ENCODE results near the gene OSBPL2.

OSBPL2 gene

DNA sequence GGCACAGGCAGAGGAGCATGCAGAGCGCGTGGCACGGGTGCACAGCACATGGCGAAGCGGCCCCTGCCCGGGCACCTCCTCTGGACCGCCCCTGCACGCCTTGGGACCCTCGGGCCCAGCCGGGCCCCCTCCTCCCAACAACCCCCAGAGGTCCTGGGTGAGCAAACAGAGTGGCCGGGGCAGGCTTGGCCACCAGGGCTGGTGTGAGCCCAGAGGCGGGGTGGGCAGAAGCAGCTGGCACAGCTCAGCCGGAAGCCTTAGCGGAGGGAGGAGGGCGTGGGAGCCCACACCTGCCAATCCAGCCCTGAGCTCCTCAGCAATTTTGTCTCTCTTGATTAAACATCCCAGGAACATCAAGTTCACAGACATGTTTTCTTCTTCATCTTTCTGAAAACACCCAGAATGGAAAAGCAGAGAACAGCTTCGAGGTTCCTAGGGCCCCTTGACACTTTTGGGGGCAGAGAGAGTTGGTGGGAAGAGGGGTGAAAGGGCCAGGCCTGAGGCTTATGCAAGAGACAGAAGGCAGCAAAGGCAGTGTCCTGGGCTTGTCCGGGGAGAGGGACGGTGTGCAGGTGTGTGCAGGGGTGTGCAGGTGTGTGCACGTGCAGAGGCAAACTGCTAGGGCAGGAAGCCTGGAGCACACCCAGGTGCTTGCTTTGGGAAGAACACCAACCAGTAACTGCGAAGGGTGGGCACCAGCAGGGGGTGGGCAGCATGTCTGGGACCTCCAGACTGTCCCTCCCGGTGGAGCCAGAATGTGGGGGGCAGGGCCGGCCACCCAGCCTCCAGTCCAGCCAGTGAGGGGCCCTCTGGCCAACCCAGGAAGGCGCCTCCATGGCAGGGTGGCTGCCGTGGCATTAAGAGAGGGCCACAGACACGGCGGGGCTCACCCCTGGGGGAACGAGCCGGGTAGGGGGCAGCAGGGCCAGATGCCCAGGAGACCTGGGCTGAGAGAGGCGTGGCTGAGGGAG lies 23.0 kb upstream of the OSBPL2 start:
- DNase-seq = no peak
- H3K4me1 Mint-ChIP-seq = peaks cover 8% of the 10 kb centered on the region
- no peak overlapping the region for H3K4me3 Mint-ChIP-seq
- ATAC-seq = no peak
- no peaks in the 10 kb centered on the region for H3K9me3 Mint-ChIP-seq
- peaks cover 65% of the 10 kb centered on the region for H3K27me3 Mint-ChIP-seq
- no peak overlapping the region for H3K27ac Mint-ChIP-seq

DNA sequence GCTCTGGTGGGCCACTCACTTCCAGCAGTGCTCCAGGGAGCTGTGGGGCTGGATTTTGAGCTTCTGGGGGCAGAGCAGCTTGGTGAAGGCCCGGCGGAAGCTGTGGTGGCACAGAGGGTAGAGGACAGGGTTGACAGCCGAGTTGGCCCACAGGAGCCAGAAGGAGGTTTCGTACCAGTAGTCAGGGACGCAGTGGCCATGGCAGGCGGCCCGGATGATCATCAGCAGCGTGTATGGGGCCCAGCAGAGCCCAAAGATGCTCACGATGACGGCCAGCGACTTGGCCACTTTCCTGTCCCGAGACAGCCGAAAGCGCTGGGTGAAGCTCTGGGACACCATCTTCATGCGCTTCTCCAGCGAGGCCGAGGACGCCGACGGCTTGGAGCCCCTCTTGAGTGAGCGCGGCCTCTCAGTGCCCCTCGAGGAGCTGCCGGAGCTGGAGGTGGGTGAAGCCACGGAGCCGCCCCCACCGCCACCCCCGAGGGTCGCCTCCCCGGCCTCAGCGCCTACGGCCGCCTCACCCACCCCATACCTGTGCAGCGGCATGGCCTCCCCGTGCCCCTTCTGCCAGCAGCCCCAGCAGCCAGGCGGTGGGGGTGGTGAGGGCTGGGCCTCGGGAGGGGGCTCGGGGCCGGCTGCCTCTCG lies 22.2 kb upstream of the OSBPL2 start:
- peaks cover 73% of the 10 kb centered on the region for H3K27me3 Mint-ChIP-seq
- peaks cover 15% of the 10 kb centered on the region for H3K4me1 Mint-ChIP-seq
- ATAC-seq (peak; percentile 27), DNase-seq (no peak)
- no peaks in the 10 kb centered on the region for H3K9me3 Mint-ChIP-seq
- H3K4me3 Mint-ChIP-seq = no peak overlapping the region
- peak overlapping the region in 1 of 2 donors; percentile 33 for H3K27ac Mint-ChIP-seq

DNA sequence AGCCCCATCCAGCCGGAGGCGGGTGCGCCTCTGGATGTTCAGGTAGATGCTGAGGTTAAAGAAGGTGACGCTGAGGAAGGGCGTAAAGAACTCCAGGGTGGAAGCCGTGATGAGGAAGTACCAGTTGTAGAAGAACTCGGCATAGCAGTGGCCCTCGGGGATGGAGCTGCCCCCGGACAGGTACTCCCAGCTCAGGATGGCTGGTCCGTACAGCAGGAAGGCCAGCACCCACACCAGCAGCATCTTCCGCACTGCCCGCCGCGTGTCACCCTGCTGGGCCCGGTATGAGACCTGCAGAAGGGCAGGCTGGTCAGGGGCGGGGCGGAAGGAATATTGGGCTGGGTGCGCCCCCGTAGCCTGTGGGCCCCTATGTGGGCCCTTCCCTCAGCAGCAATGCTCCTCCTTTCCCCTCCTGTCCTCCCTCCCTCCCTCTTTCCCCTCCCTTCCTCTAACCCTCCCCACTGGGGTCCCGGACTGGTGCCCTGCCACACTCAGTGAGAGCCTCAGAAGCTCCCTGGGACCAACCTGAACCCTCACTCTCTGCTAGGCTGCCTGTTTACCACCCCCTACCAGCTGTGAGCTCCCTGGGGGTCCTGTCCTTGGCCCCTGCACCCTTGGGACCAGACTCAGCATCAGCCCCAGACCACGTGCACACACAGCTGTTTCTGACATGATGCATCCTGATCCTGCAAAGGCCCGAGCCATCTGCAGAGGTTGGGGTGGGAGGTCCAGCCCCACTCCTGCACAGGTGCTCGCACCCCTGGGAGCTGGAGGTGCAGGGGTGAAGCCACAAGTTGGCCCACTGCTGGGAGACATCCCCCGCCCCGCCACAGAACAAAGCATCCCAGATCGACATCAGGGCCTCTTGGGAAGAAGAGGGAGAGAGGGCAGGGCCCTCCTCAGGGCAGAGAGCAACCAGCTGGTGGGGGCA lies 21.4 kb upstream of the OSBPL2 start:
- H3K9me3 Mint-ChIP-seq = no peaks in the 10 kb centered on the region
- no peak overlapping the region for H3K4me3 Mint-ChIP-seq
- no peak for ATAC-seq
- peaks cover 17% of the 10 kb centered on the region for H3K4me1 Mint-ChIP-seq
- peaks cover 79% of the 10 kb centered on the region for H3K27me3 Mint-ChIP-seq
- no peak for DNase-seq
- no peak overlapping the region for H3K27ac Mint-ChIP-seq

DNA sequence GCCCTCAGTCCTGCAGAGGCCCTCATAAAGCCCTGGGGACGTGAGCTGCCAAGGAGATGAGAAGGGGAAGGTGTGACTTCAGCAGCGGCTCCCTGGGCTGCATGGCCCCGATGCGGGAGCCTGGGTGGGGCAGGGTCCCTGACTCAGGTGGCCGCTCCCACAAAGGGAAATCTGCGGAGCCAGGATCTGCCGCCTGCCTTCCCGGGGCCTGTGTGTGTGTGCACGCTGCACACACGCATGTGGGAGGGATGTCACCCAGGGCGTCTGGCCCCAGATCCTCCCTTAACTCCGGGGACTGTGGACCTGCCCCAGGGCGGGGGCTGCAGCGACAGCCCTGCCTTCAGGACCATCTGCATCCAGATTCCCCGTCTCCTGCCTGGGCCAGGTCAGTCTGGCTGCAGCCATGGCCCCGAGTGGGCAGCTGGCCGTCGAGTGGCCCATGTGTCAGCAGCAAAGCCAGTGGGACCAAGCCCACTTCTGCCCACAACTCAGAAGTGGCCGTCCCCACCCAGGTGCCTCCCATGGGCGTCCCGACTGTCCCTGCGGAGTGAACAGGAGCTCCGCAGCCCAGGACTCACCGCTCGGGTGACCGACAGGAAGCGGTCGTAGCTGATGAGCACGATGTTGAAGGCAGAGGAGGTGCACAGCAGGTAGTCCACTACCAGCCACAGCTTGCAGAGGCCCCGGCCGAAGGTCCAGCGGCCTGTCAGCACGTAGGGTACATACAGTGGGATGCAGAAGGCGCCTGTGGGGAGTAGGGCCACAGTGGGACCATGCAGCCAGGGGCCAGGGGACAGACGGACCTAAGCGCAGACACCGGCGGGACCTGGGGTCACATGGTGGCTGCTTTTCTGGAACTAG lies 20.2 kb upstream of the OSBPL2 start:
- no peak for ATAC-seq
- peaks cover 17% of the 10 kb centered on the region for H3K4me1 Mint-ChIP-seq
- no peak overlapping the region for H3K27ac Mint-ChIP-seq
- no peak for DNase-seq
- H3K4me3 Mint-ChIP-seq = no peak overlapping the region
- H3K9me3 Mint-ChIP-seq = no peaks in the 10 kb centered on the region
- peaks cover 84% of the 10 kb centered on the region for H3K27me3 Mint-ChIP-seq

DNA sequence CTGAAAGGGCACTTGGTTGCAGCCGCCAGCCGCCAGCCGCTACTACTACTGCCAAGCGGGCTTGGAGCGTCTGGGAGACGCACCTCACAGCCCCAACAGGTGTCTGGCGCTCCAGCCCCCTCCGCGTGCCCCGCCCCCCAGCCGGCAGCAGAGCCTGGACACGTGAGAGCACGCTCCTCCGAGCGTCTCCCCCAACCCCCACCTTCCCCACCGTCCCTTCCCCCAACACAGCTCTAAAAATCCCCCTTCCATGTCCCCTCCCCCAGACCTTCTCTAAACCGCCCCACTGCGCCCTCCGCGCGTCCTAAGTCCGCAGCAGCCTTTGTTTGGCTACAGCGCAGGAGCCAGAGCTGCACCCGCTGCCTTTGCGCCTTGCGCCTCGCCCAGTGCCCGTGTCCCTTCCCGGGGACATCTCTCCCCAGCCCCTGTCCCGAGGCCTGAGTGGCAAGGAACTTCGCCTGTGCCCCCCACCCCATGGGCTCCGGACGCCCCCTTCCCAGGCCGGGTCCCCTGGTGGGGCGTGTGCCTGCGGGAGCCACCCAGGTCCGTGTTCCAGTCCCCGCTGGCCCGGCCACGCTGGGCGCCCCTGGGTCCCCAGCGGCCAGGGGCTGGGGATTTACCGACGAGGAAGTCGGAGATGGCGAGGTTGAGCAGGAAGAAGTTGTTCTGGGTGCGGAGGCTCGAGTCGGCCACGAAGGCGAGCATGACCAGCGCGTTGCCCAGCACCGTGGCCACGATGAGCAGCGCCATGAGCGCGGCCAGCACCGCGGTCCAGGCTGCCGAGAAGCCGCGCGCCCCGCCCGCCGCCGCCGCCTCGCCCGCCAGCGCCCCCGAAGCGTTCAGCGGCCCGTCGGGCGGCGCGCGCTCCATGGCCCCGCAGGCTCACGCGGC lies 19.0 kb upstream of the OSBPL2 start:
- DNase-seq = no peak
- Mint-ChIP-seq H3K9me3 (no peaks in the 10 kb centered on the region), H3K27me3 (peaks cover 87% of the 10 kb centered on the region), H3K27ac (no peak overlapping the region), H3K4me1 (peaks cover 17% of the 10 kb centered on the region), H3K4me3 (peak overlapping the region; percentile 31 to 69)
- no peak for ATAC-seq

DNA sequence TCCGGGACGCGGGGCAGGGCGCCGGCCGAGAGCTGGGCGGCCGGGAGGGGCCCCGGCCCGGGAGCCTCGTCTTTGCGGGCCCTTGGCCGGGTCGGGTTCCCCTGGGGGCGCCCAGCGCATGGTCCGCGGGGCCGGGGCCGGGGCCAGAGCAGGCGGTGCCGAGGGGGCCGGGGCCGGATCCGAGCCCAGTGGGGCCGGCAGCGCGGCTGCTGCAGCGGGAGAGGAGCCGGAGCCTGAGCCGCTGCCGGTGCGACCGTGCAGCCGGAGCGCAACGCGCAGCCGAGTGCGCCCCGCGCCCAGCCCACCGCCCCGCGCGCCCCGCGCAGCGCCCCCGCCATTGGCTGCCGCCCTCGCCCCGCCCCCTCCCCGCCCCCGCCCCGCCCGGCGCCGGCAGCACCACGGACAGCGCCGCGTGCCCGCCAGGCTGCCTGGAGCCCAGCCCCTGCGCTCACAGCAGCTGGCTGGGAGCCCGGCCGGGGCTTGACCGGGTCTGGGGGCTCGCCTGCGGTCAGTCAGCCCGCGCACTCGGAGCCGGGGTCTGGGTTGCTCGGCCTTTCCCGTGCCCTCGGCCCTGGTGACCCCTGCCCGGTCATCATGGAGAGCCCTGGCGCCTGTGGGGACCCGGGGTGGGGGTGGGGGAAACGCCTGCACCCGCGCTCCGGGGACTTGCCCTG lies 18.2 kb upstream of the OSBPL2 start, which contains the start of gene HRH3:
HRH3 (minus strand) TSS at position 287 of the 674 bp plus-strand sequence. CDS start 308 bp downstream, outside the sequence.
- peaks cover 87% of the 10 kb centered on the region for H3K27me3 Mint-ChIP-seq
- DNase-seq = peak in 1 of 2 donors; percentile 36
- no peaks in the 10 kb centered on the region for H3K9me3 Mint-ChIP-seq
- no peak within 1 kb of the TSS for H3K27ac Mint-ChIP-seq
- peak within 1 kb of the TSS; percentile 31 to 69 for H3K4me3 Mint-ChIP-seq
- peak; percentile 59 for ATAC-seq
- H3K4me1 Mint-ChIP-seq = peaks cover 17% of the 10 kb centered on the region

DNA sequence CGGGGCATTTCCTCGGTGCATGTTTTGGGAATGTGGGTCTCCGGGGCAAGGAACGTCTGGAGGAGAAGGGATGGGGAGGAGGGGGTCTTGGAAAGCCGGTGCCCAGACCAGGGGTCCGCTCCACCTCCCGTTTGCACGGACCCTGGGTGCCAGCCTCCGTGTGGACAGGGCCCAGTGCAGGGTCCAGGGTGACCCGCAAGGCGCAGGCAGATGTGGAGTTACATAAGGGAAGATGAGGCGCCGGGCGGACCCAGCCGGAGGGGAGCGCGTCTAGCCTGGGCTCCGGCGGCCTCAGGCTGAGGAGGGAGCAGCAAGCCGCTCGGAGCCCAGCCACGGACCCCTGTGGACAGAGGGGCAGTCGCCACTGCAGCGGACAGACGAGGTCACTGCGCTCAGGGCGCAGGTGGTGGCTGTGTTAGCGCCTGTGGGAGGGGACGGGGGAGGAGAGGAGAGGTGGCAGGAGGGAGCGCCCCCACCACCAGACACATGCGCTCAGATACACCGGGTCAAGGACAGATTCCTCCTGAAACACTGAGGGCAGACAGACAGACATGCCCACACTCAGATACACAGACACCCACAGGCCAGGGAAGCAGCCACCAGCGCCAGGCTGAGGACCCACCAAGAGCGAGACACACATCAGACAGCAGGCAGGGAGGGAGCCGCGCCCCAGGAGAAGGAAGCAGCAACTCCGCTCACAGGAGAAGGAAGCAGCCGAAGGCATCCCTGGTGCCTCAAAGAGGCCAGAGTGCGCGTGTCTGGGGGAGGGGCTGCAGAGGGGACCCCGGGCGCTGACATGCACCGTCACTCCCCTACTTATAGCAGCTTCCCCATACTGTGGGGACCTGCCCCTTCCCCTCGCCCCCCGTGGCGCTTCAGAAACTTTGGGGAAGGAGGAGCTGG lies 17.4 kb upstream of the OSBPL2 start:
- Mint-ChIP-seq H3K9me3 (no peaks in the 10 kb centered on the region), H3K4me3 (peak overlapping the region in 1 of 2 donors; percentile 33), H3K27ac (no peak overlapping the region), H3K4me1 (peaks cover 17% of the 10 kb centered on the region), H3K27me3 (peaks cover 83% of the 10 kb centered on the region)
- no peak for ATAC-seq
- DNase-seq = no peak

DNA sequence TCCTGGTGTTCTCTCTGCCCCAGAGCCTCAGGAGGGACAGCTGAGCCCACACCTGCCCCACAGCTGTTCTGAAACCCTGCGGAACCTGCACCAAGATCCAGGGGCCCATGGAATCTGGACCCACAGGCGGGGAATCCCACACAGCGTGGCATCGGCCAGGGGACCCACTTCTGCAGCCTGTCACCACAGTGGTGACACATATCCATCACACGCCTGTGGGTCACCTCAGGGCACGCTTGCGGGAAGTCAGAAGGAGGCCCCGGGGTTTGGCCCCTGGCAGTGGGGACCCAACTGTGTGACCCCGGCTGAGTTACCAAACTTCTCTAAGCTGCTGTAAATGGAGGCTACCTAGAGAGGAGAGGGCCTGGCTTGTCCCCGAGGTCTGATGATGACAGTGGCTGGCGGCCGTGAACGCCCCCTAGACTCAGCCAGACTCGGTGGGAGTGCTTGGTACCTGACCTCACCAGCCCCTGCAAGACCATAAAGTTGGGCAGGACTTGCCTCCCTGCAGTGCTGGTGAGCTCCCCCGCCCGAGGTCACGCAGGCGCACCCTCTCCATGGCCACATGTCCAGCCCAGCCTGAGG lies 16.0 kb upstream of the OSBPL2 start:
- Mint-ChIP-seq H3K4me1 (peaks cover 17% of the 10 kb centered on the region), H3K4me3 (no peak overlapping the region), H3K27ac (no peak overlapping the region), H3K27me3 (peaks cover 88% of the 10 kb centered on the region), H3K9me3 (no peaks in the 10 kb centered on the region)
- no peak for DNase-seq
- no peak for ATAC-seq

DNA sequence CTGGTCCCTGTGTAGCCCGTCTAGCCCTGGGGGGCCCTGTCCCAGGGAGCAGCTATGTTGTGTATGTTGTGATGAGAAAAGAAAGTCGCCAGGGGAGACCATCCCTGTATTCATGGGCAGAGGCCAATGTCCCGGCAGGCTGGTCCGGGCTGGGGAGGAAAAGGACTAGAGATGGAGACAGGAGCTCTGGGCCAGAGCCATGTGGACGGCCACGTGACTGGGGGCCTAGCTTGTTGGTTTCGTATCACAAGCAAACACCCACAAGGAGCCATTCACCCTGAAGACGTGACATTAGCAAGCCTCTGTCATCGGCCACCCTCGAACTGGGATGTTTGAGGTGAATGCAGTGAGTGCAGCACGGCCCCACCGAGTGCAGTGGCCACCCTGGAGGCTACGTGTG lies 15.3 kb upstream of the OSBPL2 start:
- H3K9me3 Mint-ChIP-seq = no peaks in the 10 kb centered on the region
- H3K4me1 Mint-ChIP-seq = peaks cover 17% of the 10 kb centered on the region
- no peak overlapping the region for H3K27ac Mint-ChIP-seq
- H3K4me3 Mint-ChIP-seq = no peak overlapping the region
- ATAC-seq (no peak), DNase-seq (no peak)
- H3K27me3 Mint-ChIP-seq = peaks cover 82% of the 10 kb centered on the region

DNA sequence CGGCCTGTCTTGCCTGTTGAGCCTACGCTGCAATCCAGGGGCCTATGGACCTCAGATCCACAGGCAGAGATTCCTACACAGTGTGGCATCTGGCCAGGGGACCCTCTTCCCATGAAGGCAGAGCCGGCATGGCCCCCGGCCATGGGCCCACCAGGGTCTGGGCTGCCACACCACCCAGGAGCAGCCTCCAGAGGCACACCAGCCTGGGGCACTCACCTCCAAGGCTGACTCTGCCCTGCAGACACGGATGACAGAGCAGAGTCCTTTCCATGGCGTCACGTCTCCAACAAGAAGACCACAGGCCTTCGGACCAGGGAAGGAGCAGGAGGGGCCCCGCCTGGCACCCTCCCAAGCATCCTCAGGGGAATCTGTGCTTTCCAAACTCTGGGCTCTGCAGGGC lies 14.8 kb upstream of the OSBPL2 start:
- H3K4me3 Mint-ChIP-seq = no peak overlapping the region
- H3K27me3 Mint-ChIP-seq = peaks cover 76% of the 10 kb centered on the region
- ATAC-seq (no peak), DNase-seq (no peak)
- H3K4me1 Mint-ChIP-seq = peaks cover 17% of the 10 kb centered on the region
- peak overlapping the region in 1 of 2 donors; percentile 34 for H3K27ac Mint-ChIP-seq
- H3K9me3 Mint-ChIP-seq = no peaks in the 10 kb centered on the region

DNA sequence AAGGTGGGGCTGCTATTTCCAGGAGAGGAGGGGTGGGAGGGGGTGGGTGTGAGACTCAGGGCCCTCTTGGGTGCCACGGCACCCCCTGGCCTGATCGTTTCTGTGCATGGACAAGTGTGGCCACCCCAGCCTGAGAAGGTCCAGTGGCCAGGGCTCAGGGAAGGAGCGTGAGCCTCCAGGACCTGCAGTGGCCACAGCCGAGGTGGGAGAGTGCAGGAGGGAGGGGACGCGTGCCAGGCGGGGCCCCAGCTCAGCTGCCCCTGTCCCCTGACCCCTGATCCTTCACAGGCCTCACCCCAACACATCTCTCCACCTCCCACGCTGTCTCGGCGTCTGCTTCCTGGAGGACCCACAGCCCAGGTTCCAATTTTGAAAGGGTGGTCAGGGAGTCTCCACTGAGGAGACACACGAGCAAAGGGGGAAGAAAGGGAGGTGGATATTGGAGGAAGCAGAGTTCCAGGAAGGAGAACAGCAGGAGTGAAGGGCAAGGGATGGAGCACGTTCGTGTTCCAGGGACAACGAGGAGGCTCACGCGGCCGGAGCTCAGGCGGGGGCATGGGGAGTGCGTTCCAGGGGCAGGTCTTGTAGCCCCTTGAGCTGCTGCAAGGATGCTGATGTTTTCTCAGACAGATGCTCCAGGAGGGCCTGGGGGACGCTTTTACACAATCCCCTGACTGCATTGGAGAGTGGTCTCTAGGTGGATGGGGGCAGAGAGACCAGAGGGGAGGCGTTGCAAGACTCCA lies 14.0 kb upstream of the OSBPL2 start:
- ATAC-seq (no peak), DNase-seq (no peak)
- Mint-ChIP-seq H3K4me1 (peaks cover 12% of the 10 kb centered on the region), H3K27me3 (peaks cover 69% of the 10 kb centered on the region), H3K4me3 (no peak overlapping the region), H3K9me3 (no peaks in the 10 kb centered on the region), H3K27ac (no peak overlapping the region)

DNA sequence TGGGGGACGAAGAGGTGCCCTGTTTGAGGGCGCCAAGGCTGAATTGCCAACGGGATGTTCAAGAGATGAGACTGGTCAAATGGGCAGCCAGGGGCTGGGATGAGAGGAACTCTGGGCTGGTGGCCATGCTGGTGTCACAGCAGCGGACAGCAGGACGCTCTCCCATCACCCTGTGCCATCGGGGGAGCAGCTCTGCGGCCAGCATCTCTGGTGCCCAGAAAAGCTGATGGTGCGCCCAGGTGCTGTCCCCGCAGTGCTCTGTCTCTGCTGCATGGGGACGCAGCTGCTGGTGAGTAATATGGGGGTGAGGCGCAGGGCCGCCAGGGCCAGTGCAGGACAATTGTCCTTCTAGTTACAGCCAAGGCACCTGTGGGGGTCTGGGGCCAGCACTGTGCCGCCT lies 13.3 kb upstream of the OSBPL2 start:
- ATAC-seq (no peak), DNase-seq (no peak)
- Mint-ChIP-seq H3K27me3 (peaks cover 65% of the 10 kb centered on the region), H3K27ac (no peak overlapping the region), H3K9me3 (no peaks in the 10 kb centered on the region), H3K4me1 (peaks cover 9% of the 10 kb centered on the region), H3K4me3 (no peak overlapping the region)

Measured in stimulated activated naive CD8-positive, alpha-beta T cell treated with anti-CD3 and anti-CD28 coated beads, Interleukin-15, amount 100 ng/mL, for 72 hours (primary cell).